Measurements from ENCODE around the gene LRRC3C.

The LRRC3C gene

DNA sequence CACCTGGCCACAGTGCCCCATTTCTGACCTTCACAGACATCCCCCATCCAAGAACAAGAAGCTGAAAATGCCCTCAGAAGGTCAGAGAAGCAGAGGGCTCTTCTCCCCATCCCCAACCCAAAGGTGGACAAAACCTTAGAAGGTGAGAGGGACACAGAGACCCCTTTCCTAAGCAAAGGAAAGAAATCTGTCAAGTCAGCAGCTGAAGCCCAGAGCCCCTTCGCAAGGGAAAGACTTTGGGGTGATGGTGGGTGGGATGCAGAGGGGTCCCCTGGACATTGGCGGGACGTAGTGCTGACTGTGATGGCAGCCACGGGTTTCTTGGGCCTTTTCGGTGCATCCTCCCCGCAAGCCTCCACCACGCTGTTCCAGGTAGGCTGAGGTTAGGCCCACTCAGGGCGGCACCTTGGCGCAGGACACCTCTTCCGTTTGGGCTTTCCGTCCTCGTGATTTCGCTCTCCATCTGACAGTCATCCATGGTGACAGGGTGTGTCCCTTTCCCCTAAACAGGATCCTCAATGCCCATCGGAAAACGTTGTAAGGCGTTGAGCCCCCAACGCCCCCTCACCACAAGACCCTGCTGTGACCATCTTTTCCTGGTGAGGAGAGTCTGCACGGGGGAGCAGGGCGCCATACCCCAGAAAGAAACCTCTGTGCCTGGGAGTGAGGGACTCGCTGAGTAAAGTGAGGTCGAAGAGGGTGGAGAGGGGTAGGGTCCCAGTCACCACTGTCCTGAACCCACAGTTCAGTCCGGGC is 24.6 kb downstream of the LRRC3C start:
- no peak for DNase-seq

DNA sequence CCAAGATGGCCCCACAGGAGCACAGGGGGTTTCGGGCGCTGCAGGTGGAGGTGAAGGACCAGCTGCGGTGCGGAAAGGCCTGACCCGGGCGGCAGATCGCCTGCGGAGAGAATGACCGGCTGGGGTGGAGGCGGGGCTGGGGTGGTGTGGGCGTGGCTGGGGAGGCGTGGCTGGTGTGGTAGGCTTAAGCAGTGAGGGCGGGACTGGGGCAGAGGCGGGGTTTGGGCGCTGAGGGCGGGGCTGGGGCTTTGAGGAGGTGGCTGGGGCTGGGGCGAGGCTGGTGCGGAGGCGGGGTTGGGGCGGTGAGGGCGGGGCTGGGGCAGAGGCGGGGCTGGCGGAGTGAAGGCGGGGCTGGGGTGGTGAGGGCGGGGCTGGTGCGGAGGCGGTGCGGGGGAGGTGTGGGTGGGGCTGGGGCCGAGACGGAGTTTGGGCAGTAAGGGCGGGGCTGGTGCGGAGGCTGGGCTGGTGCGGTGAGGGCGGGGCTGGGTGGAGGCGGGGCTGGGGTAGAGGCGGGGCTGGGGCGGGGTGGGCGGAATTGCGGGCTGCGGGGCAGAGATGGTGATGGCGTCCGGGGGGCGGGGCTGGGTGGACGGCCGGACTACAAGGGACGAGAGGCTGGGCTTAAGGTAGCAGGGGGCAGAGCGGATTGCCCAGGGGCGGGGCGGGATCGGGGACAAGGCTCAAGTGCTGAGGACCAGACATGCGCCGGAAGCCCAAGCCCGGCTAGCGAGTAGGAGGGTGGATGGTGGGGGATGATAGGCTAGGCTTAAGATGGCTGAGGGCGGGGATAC is 25.3 kb downstream of the LRRC3C start:
- DNase-seq = peak; percentile 96

DNA sequence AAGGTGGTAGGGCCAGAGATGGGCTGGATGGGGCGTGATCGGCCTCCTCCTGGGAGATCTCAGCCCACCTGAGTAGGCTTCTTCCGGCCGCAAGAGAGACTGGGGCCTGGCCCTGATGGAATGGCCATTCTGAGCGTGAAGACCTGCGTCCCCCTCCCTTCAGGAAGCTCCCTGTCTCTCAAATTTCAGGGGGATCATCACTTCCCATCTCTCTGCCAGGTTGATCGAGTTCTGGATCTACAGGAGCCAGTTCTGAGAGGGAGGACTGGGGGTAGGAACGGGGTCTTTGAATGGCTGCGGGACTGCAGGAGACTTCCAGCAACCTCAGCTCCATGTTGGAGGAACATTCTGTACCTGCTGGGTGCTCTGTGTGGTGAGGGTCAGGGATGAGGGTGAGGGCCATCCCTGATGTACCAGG is 25.9 kb downstream of the LRRC3C start:
- DNase-seq = no peak

DNA sequence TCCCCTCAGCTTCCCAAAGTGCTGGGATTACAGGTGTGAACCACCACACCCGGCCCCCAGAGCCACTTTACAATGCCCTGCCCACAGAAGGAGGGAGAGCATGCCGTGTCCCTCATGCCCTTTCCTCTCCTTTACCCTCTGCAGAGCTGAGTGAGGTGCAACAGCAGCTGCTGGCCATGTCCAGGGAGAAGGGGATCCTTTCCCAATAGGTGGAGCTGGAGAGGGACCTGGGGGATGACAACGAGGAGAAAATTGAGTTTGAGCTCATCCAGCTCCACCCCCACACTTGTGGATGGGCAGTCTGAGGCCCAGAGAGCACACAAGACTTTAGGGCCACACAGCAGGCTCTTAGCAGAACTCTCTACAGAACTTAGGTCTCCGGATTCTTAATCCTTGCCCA is 27.3 kb downstream of the LRRC3C start:
- no peak for DNase-seq

DNA sequence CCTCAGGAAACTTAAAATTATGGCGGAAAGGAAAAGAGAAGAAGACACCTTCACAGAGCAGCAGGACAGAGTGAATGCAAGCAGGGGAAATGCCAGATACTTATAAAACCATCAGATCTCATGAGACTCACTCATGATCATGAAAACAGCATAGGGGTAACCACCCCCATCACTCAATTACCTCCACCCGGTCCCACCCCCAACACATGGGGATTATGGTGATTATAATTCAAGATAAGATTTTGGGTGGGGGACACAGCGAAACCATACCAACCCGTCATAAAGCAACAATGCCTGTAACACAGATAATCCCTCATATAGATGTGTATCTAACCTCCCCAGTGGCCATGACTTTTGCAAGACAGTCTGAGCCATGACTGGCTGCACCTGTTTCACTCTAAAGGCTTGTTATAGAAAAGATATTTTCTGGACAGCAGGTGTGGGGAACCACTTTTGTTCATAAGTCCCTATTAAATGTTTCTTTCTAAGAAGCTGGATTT is 28.2 kb downstream of the LRRC3C start:
- DNase-seq = no peak

DNA sequence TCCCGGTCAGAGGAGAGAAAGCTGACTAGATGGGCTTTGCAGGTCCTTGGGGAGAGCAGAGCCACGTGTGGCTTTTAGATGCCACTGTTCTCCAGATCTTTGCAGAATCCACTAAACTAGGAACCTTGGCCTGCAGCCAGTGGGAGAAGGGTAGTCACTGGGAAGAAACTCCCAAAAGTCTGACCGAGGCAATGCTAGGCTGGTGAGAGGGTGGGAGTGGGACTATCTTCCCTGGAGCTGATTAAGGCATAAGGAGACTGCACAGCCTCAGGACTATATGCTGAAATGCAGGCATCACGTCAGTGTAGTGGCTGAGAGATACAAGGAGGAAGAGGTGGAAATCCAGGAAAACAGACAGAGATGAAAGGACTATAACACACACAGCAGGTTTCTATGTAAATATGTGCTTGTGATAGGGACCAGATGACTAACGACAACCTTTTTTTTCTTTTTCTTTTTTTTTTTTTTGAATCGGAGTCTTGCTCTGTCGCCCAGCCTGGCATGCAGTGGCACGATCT is 33.1 kb downstream of the LRRC3C start:
- no peak for DNase-seq

DNA sequence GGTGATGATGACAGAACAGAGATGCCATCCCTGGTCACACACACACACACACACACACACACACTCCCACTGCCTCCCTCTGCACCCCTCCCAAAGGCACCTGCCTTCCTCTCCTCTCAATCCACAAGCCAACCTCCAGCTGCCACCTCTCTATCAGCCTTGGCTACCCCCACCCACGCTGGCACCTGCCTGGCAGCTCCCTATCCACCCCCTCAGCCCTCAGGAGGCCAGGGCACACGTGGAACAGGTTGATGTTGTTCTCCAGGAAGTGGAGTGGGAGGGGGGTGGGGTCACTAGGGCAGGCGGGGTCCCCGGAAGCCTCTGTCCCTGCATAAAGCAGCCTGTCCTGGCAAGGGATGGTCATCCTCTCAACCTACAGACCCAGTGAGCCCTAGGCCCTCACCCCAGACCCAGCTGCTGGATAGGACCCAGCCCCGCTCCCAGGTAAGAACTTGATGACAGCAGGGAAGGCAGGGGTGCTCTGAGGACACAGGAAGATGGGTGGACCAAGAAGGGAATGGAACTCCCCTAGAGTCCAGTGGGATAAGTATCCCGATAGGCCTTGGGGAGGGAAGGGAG is 35.2 kb downstream of the LRRC3C start, which contains the start of gene GSDMA:
Gene GSDMA, plus strand, starts transcription at position 363 of the 579 bp plus-strand sequence. CDS start 2,684 bp downstream, outside the sequence.
- DNase-seq = no peak

DNA sequence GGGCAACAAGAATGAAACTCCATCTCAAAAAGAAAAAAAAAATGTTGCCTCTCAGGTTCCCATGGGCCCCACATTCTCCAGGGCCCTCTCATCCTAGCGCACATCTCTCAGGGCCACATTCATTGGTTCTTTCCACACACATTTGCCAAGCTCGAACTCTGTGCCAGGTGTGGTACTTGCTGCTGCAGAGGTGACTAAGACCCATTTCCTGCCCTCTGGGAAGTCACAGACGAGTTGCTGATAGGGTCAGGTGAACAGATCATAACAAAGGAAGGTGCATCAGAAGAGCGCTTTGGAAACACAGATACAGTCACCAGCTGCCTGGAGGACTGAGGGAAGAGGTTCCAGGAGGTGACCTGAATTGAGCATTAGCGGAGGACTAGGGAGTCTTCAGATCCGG is 36.3 kb downstream of the LRRC3C start:
- no peak for DNase-seq

DNA sequence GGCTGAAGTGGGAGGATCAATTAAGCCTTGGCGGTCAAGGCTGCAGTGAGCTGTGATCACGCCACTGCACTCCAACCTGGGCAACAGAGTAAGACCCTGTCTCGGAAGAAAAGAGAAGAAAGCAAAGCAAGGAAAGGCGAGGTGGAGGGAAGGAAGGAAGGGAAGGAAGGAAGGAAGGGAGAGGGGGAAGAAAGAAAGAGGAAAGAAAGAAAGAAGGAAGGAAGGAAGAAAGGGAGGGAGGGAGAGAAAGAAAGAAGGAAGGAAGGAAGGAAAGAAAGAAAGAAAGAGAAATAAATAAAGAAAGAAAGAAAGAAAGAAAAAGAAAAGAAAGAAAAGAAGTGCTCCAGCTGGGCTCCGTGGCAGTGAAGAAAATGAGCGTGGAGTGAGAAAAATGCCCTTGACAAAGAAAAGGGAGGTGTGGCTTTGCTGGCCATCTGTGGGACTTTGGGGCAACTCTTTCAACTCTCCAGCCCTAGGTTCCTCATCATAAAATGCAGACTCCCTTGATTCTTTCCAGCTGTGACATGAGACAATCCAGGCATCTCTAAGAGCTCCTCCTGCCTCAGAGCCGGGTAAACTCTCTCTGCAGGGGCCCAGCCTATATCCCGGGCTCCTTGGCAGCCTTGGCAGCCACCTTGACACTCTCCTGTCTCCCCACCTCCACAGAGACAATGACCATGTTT is 37.6 kb downstream of the LRRC3C start:
- no peak for DNase-seq

DNA sequence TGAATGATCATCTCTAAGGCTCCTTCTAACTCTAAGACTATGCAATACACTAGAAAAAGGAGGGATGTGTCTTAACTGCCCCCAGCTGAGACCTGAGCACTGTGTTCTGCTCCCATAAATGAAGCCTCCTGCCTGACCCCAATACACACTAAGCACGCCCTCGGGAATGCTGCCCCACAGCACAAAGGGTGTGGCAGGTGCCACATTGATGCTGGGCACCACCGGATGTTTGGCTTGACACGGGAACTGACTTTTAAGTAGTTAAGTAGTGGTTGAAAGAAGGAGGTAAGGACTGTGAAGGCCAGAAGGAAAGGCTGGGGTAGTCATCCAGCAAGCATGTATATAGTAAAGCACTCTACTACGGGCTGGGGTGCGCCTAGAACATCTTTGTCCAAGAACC is 39.2 kb downstream of the LRRC3C start:
- DNase-seq = no peak

DNA sequence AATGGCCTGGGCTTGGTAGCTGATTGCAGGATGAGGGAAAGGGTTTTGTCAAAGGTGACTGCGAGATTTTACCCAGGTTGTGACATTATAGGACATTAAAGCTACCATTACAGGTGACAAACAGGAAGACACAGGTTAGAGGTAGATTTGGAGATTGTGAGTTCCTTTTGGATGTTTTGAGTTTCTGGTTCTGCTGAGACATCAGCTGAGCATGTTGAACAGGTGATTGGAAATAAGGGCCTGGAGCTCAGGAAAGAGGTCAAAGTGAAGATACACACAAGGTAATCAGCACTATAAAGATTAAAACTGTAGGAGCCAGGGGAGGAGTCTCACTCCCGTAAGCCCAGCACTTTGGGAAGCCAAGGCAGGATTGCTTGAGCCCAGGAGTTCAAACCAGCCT is 41.2 kb downstream of the LRRC3C start:
- no peak for DNase-seq

DNA sequence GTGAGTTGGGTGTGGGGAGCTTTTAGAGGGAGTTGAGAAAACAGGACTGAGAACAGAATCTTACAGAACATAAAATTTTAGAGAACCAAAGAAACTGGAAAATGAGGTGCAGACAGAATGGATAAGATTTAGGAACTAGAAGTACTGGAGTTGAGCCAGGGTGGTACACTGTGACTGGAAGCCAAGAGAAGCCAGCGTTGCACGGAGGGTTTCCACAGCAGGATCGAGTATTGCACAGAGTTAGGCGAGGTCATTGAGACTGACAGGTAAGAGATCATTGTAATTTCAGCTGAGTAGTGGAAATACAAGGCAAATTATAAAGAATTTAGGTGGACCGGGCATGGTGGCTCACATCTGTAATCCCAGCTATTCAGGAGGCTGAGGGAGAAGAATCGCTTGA is 41.8 kb downstream of the LRRC3C start:
- DNase-seq = no peak

DNA sequence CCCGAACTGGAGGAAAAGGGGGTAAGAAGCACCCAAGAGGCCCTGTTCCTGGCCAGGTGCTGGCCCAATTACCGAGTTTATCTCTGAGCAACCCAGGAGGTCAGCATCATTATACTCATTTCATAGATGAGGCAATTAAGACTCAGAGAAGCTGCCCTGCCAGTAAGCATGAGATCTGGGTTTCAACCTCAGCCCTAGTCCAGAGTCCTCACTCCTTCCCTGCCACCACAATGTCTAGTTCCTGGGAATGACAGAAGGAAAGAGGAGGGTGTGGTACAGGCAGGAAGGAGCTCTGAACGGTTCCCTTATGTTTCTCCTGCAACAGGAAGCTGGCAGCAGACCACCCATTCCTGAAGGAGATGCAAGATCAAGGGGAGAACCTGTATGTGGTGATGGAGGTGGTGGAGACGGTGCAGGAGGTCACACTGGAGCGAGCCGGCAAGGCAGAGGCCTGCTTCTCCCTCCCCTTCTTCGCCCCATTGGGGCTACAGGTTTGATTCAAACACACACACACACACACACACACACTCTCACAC is 42.7 kb downstream of the LRRC3C start:
- DNase-seq = no peak

DNA sequence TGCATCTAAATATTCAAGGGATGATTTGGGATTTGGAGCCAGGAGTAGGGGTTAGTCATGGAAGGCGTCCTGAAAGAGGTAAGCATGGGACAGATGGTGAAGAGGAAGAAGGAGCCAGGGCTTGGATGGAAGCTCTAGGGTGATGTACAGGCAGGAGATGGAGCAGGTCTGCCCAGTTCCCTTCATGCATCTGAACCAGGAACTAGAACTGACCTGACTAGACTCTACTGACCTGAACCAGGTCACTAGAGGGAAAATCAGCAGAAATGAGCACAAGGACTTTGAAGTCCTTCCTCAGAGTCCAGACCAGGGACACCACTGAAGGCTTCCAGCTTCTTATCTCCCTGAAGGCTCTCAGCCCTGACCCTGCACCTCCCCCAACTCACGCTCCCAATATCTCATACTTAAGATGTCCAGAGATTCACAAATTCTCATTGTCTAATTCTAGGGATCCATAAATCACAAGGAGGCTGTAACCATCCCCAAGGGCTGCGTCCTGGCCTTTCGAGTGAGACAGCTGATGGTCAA is 43.6 kb downstream of the LRRC3C start:
- DNase-seq = no peak

DNA sequence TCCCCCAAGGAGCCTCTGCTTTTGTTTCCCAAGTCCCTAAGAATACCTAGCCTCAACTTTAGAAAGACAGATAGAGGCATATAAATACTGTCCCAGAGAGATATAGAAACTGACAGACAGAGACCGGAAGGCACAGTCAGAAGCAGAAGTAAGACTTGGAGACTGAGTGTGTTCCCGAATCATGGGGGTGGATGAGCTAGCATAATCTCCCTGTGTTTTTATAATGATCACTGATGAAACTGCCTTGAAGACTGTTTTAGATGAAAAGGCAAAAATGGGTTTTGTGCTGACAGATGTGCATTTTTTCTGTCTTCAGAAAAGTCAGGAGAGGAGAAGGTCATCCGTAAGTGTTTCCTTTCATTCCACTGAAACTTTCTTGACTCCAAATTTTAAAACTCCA is 44.7 kb downstream of the LRRC3C start:
- no peak for DNase-seq

DNA sequence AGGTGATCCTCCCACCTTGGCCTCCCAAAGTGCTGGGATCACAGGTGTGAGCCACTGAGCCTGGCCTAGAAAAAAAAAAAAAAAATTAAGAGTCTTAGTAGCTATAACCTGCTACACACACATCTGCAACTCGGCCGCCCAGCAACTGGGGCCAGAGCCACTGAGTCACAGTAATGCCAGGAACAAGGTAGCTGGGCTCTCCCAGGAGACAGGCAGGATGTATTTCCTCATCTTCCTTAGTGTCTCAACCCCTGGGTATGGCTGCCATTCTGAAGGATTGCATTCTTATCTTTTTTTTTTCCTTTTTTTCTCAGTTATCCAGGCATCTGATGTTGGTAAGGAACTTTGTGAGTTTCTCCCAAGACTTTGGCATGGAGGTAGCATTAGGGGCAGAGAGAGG is 46.0 kb downstream of the LRRC3C start:
- no peak for DNase-seq

DNA sequence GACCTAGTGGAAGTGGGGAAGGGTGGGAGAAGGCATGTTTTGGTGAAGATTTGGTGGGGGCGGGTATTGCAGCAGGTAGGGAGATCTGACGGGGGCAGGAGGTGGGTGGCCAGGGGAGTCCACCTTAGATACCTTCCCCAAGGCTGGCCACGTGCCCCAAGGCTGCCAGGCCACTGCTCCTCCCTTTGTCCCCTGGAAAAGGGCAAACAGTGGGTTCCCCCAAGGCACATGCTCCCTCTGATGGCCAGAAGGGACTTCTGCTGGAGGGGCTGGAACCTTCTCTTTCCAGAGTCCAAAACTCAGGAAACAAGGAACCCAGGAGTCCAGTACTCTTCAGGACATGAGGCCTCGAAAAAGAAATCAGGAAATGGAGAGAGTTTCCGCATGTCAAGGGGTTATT is 46.9 kb downstream of the LRRC3C start:
- no peak for DNase-seq

DNA sequence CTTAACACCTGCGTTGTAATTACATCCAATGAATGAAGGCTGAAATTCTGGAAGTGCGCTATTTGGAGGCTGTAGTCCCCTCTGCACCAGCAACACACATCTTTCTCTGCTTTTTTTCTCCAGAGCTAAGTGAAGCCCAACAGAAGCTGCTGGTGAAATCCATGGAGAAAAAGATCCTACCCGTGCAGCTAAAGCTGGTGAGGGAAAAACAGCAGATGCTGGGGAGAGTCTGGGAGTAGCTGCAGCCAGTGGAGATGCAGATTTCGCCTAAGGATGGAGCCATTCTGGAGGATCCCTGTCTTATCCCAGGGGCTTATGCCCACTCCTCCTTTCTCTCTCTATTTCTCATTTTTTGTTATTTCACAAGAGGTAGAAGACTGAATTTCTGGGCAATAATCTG is 48.3 kb downstream of the LRRC3C start:
- no peak for DNase-seq

DNA sequence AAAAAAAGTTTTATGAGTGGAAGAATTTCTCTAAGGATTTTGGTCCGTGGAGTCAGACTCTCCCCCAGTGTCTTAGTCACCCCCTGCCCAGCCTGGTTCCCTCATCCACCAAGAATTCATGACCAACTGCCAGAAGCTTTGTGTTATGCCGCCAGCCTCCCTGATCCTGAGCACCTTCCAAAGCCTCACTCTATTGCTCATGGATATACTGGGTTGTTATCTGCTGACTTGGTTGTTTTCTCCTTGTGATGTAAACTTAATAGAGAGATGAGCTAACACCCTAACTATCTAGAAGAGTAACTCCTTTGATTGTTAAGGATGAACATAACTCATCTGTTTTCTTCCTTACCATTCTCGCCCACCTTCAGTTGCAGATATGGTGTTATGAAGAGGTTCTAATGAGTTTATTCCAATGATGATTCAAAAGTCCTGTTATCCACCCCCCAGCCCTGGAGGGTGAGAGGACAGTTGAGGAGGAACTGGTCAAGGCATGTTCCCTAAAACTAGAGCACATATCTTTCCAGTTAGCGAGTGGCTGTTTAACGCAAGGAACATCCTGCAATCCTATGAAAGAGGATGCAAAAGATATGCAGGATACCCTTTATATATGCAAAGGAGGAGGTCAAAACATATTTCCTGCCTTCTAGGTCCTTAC is 51.6 kb downstream of the LRRC3C start:
- DNase-seq = peak; percentile 16

DNA sequence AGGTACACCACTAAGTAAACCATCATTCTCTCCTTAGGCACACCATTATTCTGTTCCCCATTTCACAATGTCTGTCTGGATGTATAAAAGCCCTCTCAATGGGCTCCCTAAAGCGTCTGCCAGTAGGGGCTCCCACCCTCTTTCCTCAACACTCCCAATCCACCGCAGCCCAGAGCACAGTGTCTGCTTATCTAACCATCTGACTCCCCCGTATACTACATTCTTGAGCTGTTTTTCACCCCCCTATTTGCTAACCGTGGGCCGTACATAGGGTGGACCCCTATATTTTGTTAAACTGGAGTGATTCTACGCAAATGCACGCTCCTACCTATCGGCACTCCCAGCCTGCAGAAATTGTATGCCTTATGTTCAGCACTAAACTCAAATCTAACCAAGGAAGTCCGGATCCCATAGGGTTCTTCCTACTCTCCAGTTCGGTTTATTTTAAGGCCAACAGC is 52.4 kb downstream of the LRRC3C start:
- DNase-seq = no peak

DNA sequence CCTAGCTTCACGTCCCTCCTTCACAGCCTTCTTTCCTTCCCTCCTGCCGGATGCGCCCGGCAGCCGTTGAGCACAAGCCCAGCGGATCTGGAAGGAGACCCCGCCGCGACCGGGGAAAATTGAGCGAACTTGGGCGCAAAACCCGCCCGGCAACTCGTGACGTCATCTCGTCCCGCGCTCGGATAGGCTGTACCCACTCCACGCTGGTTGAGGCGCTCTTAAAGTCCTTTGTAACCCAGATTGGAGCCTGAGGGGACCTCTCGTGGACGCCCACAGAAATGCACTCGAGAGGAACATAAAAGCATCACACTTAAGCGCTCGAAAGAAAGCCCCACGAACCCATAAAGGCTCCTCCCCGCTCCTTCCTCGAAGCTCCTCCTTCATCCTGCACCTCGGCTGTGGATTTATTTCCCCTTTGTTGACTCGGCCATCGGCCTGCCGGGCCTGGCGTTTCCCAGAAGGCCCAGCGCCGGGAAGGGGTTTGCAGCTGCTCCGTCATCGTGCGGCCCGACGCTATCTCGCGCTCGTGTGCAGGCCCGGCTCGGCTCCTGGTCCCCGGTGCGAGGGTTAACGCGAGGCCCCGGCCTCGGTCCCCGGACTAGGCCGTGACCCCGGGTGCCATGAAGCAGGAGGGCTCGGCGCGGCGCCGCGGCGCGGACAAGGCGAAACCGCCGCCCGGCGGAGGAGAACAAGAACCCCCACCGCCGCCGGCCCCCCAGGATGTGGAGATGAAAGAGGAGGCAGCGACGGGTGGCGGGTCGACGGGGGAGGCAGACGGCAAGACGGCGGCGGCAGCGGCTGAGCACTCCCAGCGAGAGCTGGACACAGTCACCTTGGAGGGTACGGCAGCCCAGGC is 53.0 kb downstream of the LRRC3C start, which contains the start of gene PSMD3:
Gene PSMD3, plus strand, starts transcription at position 457 of the 856 bp plus-strand sequence. Its CDS starts 164 bp downstream, at position 621.
- DNase-seq = peak; percentile 100
